OCI-LY7 (cell line): ENCODE data around the gene ADGRD2. TPM values are rescaled to one million over a fixed set of nuclear protein-coding genes. Genes with fewer than 3 reads are reported as not detected.

Experiments used
- BruUV-seq: library from RNA; stranded (reverse); fragments of 400-500 nt; replicated peaks from 2 replicates; lab custom pipeline; 2021; lab: Mats Ljungman, UMichigan
- CTCF ChIA-PET: fragments of 300-600 bp; sonication (Branson Sonifier 250); formaldehyde crosslinking; loops from one replicate; lab custom pipeline; 2022; ENCODE audit warnings: antibody characterized with exemption; ENCODE audit not compliant: unreplicated experiment; lab: Charles Lee
- POLR2A ChIA-PET: fragments of 300-600 bp; sonication (Branson Sonifier 250); formaldehyde crosslinking; loops from one replicate; lab custom pipeline; 2022; ENCODE audit warnings: antibody characterized with exemption; lab: Charles Lee
- DNase-seq: peaks from one replicate; pipeline ENCODE4 v3.0.0-alpha.2; 2015; ENCODE audit warnings: low spot score
- H2AFZ ChIP-seq: fragments of 200-600 bp; sonication (generic), shearing (Covaris generic); 2 replicates; pipeline ENCODE4 v1.6.1; 2014; ENCODE audit warnings: mild to moderate bottlenecking, antibody characterized with exemption, low read length, moderate library complexity
- H3K27ac ChIP-seq: fragments of 200-600 bp; sonication (generic); 2 replicates; pipeline ENCODE4 v1.5.1; 2014; ENCODE audit warnings: mixed run types, low read depth, mild to moderate bottlenecking, moderate library complexity, low read length, inconsistent platforms; ENCODE audit not compliant: poor library complexity, severe bottlenecking
- H3K36me3 ChIP-seq: fragments of 200-600 bp; sonication (generic); 2 replicates; pipeline ENCODE4 v1.6.1; 2014; ENCODE audit warnings: mild to moderate bottlenecking, antibody characterized with exemption, low read length, moderate library complexity, mixed read lengths; ENCODE audit not compliant: insufficient read depth
- H3K4me1 ChIP-seq: fragments of 200-600 bp; sonication (generic); 2 replicates; pipeline ENCODE4 v1.5.1; 2014; ENCODE audit warnings: mild to moderate bottlenecking, low read length; ENCODE audit not compliant: insufficient read depth, poor library complexity, severe bottlenecking
- H3K4me2 ChIP-seq: fragments of 200-600 bp; sonication (generic); 2 replicates; pipeline ENCODE4 v1.6.1; 2014; ENCODE audit warnings: mild to moderate bottlenecking, low read length
- H3K4me3 ChIP-seq: fragments of 200-600 bp; sonication (generic); 2 replicates; pipeline ENCODE4 v1.5.1; 2014; ENCODE audit warnings: mild to moderate bottlenecking, low read depth, low read length; ENCODE audit not compliant: poor library complexity, severe bottlenecking
- H3K79me2 ChIP-seq: fragments of 200-600 bp; sonication (generic); 2 replicates; pipeline ENCODE4 v1.6.1; 2016; ENCODE audit warnings: low read depth, mild to moderate bottlenecking, low read length, moderate library complexity, mixed read lengths; ENCODE audit not compliant: insufficient read depth
- H3K9me2 ChIP-seq: fragments of 200-600 bp; sonication (generic); 2 replicates; pipeline ENCODE4 v1.6.1; 2016; ENCODE audit warnings: mild to moderate bottlenecking, low read length, mixed read lengths; ENCODE audit not compliant: insufficient read depth
- H3K9me3 ChIP-seq: fragments of 200-600 bp; sonication (generic); 2 replicates; pipeline ENCODE4 v1.6.1; 2014; ENCODE audit warnings: mild to moderate bottlenecking, mixed run types, low read length, mixed read lengths
- H4K20me1 ChIP-seq: fragments of 200-600 bp; sonication (generic); 2 replicates; pipeline ENCODE4 v1.6.1; 2014; ENCODE audit warnings: mild to moderate bottlenecking, antibody characterized with exemption, low read length, moderate library complexity, mixed read lengths; ENCODE audit not compliant: insufficient read depth
- CTCF ChIP-seq: fragments of 200-600 bp; sonication (generic); conservative IDR thresholded peaks from 2 replicates; pipeline ENCODE4 v1.5.1; 2014; ENCODE audit warnings: mild to moderate bottlenecking, antibody characterized with exemption, low read length, moderate library complexity, mixed read lengths
- EZH2phosphoT487 ChIP-seq: fragments of 200-600 bp; sonication (generic); IDR thresholded peaks from 2 replicates; pipeline ENCODE4 v1.6.1; 2018; ENCODE audit warnings: low read depth, borderline replicate concordance, mild to moderate bottlenecking, mixed run types, antibody characterized with exemption, low read length, moderate library complexity, mixed read lengths
- intact Hi-C: fragments of 100-400 bp; cut with micrococcal nuclease; formaldehyde crosslinking; loops from one replicate; pipeline ENCODE4 v1.10.0; 2022; ENCODE audit not compliant: unreplicated experiment
- total RNA-seq, 2 experiments: library from RNA; depleted of rRNA in 1 of 2; stranded (reverse); fragments of >200 nt in 1 of 2; shearing (Covaris generic) in 1 of 2; gene quantifications; 2 replicates each; pipeline ENCODE4 v1.2.3, GENCODE V29; 2014 to 2022

The ADGRD2 gene
- total RNA-seq, 2 experiments from 2014 or later, result not detected

DNA sequence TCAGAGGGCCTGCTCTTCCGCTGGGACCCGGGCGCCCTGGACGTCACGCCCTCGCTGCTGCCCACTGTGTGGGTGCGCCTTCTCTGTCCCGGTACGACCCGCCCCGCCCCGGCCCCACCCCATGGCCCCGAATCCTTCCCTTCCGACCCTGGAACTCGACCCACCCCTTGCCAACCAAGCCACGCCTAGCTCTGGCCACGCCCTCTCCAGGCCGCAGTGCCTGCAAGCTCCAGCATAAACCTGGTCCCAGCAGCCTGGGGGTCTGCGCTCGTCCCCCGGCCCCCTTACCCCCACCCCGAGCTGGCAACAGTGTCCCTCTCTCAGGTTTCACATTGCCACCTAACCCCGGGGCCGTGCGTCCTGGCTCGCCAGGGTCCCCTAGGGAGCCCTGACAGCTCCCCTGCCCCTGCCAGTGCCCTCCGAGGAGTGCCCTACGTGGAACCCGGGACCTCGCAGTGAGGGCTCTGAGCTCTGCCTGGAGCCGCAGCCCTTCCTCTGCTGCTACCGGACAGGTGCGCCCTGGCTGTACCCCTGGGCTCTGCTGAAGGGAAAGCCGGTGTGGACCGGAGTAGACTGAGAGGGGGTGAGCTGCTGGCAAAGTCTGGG lies 3.4 kb downstream of the ADGRD2 start:
- Histone ChIP-seq H3K79me2 (no peaks in the 10 kb centered on the region), H2AFZ (no peak overlapping the region), H4K20me1 (no peaks in the 10 kb centered on the region), H3K27ac (no peak overlapping the region), H3K4me1 (no peaks in the 10 kb centered on the region), H3K4me2 (no peak overlapping the region), H3K4me3 (no peak overlapping the region), H3K9me3 (no peaks in the 10 kb centered on the region), H3K36me3 (no peaks in the 10 kb centered on the region), H3K9me2 (no peaks in the 10 kb centered on the region)
- no TSS peak for BruUV-seq
- TF ChIP-seq EZH2phosphoT487 (no peak), CTCF (no peak)
- no peak for DNase-seq
- intact Hi-C loops, result no loop called here
- POLR2A ChIA-PET, result interaction anchor here (0.5 to 0.7 kb wide), 2 partner anchors 67 to 190 kb away, joined by 4 to 5 read pairs; no protein-coding TSS in a partner anchor
- CTCF ChIA-PET, result no interaction called here

DNA sequence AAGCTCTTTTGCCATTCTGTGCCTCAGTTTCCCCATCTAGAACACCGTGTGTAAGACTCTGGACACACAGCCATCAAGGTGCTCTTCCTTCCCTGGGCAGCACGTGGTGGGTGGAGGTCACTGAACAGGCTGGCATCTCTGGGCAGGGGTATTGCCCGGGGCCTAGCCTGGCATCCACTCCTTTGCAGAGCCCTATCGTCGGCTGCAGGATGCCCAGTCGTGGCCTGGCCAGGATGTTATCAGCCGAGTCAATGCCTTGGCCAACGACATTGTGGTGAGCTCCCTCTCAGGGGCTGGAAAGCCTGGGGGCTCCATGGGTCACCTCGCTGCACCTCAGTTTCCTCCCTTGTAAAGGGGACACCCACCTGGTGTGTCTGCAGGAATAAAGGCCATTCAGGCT lies 4.0 kb downstream of the ADGRD2 start:
- no TSS peak for BruUV-seq
- TF ChIP-seq EZH2phosphoT487 (no peak), CTCF (no peak)
- H3K9me2 ChIP-seq, result no peaks in the 10 kb centered on the region
- H3K4me2 ChIP-seq, result no peak overlapping the region
- H3K4me3 ChIP-seq, result no peak overlapping the region
- intact Hi-C loops, result no loop called here
- H4K20me1 ChIP-seq, result no peaks in the 10 kb centered on the region
- no peaks in the 10 kb centered on the region for H3K9me3 ChIP-seq
- ChIA-PET POLR2A (interaction anchor here (0.7 kb wide), 1 partner anchor 189 kb away, joined by 5 read pairs; no protein-coding TSS in a partner anchor), CTCF (no interaction called here)
- no peaks in the 10 kb centered on the region for H3K4me1 ChIP-seq
- H3K36me3 ChIP-seq, result no peaks in the 10 kb centered on the region
- no peak overlapping the region for H2AFZ ChIP-seq
- no peak for DNase-seq
- no peaks in the 10 kb centered on the region for H3K79me2 ChIP-seq
- no peak overlapping the region for H3K27ac ChIP-seq

GRCh38 chr9:124454791-124455443 lies 4.7 kb downstream of the ADGRD2 start:
- H3K4me1 ChIP-seq, result no peaks in the 10 kb centered on the region
- TF ChIP-seq EZH2phosphoT487, result no peak
- no peaks in the 10 kb centered on the region for H4K20me1 ChIP-seq
- POLR2A ChIA-PET, result no interaction called here
- no peak for DNase-seq
- H2AFZ ChIP-seq, result no peak overlapping the region
- CTCF ChIA-PET, result no interaction called here
- no peaks in the 10 kb centered on the region for H3K9me2 ChIP-seq
- no peak overlapping the region for H3K27ac ChIP-seq
- no peaks in the 10 kb centered on the region for H3K79me2 ChIP-seq
- H3K4me3 ChIP-seq, result no peak overlapping the region
- BruUV-seq, result no TSS peak
- intact Hi-C loops, result no loop called here
- H3K9me3 ChIP-seq, result no peaks in the 10 kb centered on the region
- no peak overlapping the region for H3K4me2 ChIP-seq
- no peaks in the 10 kb centered on the region for H3K36me3 ChIP-seq
